NCI-H2196 treated with DMSO at 0.1 percent for 48 hours (cell line): ENCODE measurements around the gene PSEN2.
"Not testable (repeated sequence)": the region's sequence is repeated elsewhere in the genome, so short reads cannot be mapped to it uniquely, and the experiment has no call there.

Experiments
- DNase-seq: peaks from one replicate; lab custom pipeline; 2025; ENCODE audit not compliant: unreplicated experiment; lab: John Stamatoyannopoulos, UW

Gene PSEN2

DNA sequence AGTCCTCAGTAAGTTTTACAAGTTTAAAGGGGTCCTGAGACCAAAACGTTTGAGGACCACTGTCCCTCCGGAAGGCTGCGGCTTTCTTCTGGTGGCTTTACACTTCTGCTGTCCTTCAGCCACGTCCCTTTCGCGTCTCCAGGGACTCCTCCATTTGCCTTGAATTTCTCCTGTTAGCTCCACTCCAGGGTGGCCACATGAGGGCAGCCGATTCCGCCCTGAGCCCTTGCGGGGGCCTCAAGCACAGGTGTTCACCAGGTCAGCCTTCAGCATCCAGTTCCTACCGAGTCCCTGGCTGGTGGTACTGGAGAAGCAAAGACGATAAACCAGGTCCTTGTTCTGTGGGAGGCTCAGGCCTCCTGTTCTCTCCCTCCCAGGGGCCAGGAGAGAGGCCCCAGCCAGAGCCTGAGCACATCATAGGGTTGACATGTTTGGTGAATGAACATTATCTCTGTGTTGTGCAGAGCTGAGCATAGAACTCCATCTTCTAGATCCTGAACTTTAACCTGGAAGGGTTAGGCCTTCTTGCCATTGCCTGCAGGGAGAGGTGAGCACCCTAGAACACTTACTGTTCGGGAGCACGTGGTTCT lies 42.3 kb downstream of the PSEN2 start:
- DNase-seq = no peak

DNA sequence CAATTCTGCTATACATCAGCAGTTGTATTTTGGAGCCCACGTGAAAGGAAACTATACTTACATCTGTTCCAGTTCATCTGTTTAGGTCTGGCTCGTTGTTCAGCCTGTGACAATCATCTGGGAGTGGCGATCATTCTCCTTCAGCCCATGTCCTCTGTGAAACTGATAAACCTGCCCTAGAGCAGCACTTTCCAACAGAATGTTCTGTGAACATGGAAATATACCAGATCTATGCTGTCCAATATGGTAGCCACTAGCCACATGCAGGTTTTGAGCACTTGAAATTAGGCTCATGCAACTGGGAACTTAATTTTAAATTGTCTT lies 45.2 kb downstream of the PSEN2 start:
- DNase-seq = no peak

DNA sequence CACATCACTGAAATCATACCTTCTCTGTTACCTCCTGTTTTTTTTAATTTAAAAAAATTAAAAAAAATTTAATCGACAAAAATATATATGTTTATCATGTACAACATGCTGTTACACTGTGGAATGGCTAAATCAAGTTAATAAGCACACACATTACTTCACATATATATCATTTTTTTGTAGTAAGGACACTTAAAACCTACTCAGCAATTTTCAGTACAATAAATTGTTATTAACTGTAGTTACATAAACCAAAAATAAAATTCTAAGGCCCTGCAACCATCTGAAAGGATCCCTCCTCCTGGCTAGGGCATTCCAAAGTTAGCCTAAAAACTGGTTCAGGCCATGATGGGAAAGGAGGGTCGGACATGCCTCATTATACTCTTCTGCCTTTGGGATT lies 46.1 kb downstream of the PSEN2 start:
- no peak for DNase-seq

DNA sequence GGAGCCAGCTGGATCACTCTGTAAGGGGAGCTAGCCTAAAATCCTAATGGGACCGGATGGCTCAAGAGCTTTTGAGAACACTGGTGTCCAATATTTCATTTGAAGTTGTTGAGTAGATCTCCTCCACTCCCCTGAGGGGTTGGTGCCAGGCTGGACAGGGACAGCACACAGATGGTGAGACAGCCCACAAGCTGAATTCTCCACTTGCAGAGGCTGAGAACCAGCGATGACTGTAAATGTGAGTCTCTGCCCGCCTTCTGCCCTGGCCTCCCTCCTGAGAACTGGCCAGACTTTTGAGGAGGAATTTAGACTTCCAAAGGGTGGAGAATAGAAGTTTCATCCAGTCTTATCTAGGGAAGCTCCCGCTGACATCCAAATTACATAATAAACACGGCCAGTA lies 49.2 kb downstream of the PSEN2 start:
- DNase-seq = no peak

DNA sequence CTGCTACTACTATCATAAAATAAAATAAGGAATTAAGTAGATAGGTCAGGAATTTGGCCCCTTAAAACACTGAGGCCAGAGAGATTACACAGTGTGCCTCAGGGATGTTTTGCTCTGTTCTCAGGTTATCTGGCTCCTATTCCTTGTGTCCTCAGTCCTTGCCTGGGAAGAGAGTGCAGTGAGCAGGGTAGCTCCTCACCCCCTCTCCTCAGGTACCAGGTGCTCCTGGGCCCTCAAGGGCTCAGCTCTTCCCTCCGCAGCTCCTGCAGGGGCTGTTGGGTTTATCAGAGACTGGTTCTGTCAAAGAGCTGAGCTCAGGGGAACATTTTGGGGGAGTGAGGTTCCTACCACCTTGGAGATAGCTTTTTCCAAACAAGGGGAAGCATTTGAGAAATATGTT lies 49.6 kb downstream of the PSEN2 start:
- no peak for DNase-seq

DNA sequence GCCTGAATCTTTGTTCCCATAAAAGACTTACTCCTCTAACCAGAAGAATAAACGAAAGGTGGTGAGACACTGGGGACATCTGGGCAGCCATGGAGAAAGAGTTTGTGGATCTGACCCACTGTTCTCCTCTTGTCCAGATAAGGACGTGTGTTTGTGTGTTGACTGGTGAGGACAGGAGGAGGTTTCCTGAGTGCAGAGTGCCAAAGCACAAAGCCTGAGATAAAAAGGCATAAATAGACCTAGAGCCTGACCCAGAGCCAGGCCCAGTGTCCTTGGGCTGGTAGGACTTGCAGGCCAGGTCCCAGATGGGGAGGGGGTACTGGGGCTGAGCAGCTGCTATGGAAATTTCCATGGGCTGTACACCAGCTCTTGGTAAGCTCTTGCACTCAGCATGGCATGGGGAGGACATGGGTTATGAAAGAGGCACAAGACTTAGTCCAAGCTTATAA lies 50.1 kb downstream of the PSEN2 start:
- DNase-seq = no peak

DNA sequence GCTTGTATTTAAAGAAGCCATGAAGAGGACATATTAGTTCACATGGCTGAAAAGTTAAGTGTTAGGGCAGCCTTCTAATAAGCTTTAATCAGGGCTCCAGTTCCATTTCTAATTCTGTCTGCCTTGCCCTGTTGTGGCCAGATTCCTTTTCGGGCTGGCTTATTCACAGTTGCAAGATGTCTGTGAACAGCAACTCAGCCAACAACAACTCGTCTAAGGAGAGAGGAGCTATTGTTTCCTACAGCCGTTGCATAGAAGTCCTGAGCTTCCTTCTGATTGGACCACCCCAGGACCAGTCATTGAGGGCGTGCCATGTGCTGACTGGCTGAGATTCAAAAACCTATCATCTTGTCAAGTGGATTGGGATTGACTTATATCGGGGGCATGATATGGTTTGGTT lies 51.1 kb downstream of the PSEN2 start:
- no peak for DNase-seq

DNA sequence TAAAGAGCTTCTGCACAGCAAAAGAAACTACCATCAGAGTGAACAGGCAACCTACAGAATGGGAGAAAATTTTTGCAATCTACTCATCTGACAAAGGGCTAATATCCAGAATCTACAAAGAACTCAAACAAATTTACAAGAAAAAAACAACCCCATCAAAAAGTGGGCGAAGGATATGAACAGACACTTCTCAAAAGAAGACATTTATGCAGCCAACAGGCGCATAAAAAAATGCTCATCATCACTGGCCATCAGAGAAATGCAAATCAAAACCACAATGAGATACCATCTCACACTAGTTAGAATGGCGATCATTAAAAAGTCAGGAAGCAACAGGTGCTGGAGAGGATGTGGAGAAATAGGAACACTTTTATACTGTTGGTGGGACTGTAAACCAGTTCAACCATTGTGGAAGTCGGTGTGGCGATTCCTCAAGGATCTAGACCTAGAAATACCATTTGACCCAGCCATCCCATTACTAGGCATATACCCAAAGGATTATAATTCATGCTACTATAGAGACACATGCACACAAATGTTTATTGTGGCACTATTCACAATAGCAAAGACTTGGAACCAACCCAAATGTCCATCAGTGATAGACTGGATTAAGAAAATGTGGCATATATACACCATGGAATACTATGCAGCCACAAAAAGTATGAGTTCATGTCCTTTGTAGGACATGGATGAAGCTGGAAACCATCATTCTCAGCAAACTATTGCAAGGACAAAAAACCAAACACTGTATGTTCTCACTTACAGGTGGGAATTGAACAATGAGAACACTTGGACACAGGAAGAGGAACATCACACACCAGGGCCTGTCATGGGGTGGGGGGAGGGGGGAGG lies 59.1 kb downstream of the PSEN2 start:
- not testable (repeated sequence) for DNase-seq

DNA sequence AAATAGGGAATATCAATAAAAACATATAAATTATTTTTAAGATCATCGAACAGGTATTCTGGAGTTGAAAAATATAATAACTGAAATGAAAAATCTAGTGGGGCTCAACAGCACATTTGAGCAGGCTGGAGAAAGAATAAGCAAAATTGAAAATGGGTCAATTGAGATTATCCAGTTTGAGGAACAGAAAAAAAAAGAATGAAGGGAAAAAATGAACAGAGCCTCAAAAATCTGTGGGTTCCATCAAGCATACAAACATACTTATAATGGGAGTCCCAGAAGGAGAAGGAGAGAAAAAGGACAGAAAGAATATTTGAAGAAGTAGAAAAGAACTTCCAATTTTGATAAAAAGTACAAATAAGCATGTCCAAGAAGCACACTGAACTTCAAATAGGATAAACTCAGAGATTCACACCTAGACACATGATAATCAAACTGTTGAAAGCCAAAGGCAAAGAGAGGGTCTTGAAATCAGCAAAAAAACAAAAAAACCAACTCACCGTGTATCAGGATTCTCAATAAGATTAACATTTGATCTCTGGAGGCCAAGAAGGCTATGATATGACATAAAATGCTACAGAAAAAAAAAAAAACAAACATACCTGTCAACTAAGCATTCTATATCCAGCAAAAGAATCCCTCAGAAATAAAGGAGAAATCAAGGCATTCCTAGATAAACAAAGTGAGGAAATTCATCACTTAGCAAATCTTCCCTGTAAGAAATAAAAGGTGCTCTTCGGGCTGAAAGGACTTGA lies 64.2 kb downstream of the PSEN2 start:
- DNase-seq = no peak

DNA sequence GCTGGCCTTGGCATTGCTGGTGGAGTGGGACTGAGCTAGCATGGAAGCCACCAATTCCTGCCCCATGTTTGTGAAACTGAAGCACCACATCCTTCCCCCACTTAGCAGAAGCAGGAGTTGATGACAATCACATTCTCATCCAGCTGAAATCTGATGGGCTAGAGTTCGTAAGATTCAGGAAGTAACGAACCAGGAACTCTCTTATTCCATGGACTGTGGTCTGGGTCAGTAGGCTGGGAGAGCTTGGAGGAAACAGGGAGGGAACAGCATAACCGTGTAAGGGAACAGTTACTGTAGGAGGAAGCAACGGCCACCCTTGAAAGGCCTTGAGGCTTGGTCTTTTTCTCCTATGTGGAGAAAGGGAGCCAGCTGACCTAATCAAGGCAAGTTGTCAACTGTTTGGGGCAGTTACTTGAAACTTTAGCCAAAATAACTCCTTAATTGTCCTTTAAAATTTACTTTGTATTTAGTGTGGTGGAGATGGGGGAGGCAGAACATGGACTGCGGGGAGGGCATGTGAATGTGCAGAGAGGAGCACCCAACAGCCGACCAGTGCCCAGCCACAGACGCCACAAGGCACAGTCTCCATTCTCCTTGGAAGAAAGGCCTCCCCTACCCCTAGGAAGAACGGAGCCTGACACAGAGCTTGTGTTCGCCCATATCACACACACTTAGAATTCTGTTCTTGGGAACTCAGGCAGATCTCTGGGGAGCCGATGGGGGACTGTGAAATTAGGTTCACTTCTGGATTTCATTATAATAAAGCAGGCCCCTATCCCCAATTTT lies 67.7 kb downstream of the PSEN2 start:
- DNase-seq = no peak

DNA sequence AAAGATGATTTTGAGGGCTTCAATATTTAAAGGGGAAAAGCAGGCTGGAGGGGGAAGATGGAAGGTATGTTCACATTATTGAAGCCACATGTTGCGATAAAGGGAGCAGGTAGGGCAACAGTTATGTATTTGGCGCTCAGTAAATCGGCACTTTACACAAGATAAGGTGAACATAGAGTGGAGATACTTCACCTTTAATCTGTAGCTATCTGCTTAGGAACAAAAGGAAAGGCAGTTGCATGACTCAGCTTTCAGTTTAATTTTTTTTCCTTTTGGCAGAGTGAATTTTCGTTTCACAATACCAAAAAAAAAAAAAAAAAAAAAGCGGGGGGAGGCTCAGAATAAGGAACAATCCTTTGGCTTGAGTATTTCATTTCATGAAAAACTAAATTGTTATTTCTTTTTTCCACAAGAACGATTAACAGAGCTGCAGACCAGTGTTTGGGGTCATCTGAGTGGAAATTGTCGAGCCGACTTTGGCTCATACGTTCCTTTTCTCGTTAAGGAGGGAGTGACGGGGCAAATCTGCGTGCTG lies 68.6 kb downstream of the PSEN2 start:
- no peak for DNase-seq

DNA sequence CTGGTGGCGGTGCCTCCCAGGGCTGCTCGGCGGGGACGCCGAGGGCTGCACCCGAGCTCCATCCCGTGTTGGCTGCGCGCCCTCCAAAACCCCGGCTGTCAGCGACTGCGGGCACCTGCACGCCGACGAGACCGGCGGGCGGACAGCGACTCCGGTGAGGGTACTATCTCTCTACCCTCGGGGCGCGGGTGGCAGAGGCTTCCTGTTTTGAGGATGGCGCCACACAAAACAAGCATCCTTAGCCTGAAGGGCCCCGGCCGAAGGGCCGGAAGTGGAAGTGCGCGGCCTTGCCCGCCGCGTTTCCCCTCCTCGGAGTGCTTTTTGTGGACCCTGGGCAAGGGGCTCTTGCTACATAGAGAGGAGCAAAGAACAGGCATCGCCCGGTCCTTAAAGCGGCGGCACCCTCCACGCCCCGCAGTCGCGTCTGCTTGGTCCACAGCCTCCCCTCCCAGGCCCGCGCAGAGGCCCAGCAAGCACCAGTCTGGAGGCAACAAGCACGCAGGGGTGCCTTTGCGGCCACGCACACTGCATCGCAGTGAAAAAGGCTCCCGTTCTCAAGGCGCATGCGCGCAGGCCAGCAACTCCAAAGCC lies 69.1 kb downstream of the PSEN2 start:
- DNase-seq = no peak

DNA sequence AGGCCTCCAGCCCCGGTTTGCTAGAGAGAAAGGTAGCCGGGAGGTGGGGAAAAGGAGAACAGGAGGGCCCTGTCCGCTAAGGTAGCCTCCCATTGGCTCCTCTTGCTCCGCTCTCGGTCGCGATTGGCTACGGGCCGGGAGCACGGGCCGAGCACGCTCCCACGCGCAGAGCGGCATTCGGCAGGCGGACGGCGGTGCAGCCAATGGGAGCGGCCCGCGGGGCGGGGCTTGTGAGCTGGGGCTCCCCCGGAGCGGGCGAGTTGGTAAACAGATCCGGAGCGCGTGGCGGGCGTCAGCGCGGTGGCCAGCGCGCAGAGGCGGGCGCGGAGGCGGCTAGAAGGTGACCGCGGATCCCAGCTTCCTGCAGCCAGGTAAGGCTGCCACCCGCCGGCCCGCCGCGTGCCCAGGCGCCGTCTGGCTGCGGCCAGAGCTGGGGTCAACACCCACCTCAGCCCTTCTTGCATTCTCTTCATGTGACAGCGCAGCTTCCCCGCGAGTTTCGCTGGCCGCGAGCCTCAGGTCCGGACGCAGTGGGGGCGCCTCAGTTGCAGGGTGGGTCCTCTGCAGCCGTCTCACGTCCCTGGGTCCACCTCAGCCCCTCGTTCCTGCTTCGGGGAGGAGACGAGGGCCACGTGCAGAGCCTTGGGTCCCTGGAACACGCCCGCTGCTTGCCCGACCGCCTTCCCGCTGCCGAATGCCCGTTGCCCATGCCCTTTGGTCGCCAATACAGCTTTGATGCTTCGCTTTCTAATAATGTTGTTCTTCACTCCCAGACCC lies 69.8 kb downstream of the PSEN2 start, which contains the start of gene COQ8A:
TSS of gene COQ8A (plus strand) at position 266 of the 777 bp plus-strand sequence. CDS start 21,092 bp downstream, outside the sequence.
- DNase-seq = peak; percentile 99

DNA sequence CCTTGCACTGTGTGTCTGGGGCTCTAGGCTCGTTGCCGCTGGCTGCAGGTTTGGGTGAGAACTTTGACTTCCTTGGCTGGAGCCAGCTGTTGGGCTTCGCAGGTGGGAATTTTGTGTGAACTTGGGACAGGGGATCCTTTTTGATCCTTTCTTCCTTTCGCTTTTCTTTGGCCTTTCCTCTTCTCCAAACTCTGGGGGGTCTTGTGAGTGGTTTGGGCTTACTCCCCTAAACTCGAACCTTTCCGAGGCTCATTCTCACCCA lies 70.3 kb downstream of the PSEN2 start:
- DNase-seq = no peak

DNA sequence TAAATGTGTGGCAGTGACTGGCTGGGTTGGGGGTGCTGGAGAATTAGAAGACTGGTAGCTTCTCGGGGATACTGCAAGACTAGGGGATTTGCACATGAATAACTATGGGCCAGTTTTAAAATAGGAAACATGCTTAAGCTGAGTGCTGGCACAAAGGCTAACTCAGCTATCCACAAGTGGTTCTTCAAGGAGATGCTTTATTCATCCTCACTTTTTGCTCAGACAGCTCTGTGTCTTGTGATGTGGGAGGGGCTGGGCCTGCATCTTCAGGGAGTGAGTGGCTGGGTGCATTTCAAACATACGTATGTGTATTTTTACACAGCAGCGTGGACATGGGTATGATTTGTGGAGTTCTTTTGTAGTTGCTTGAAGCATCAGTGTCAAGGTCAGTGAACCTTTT lies 72.0 kb downstream of the PSEN2 start:
- no peak for DNase-seq

DNA sequence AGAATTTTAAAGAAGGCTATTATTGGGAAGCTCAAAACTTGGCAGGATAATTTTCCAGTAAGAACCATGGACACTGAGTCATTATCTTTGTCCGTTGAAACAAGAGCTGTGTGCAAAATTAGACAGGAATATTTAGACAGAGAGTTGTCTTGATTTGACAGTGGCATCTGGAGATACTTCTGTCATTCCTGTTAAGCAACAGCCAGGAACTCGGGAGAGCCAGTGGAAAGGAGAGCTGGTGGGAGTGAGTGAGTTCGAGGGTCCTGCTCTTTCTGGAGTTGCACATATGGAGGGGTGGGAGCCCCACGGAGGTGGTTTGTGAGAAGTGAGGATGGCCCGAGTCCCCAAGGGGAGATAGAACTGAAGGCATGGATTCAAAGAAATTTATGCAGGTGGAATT lies 72.7 kb downstream of the PSEN2 start:
- DNase-seq = no peak

DNA sequence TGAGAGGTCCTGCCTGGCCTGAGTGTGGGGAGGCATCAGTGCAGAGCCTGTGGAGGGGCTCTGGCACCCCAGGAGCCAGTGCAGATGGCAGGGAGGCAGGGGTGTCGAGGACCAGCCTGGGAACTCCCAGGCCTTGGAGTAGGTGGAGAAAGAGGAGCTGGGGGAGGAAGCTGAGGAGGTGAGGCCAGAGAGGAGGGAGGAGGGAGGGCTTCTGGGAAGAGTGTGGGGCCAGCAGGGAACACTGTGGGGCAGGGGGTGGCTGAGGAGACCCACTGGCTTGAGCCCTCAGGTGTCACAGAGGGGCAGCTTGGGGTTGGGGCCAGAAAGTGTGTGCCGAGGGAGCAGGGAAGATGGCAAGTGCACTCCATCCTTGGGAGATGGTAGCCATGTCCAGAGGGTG lies 73.5 kb downstream of the PSEN2 start:
- no peak for DNase-seq

DNA sequence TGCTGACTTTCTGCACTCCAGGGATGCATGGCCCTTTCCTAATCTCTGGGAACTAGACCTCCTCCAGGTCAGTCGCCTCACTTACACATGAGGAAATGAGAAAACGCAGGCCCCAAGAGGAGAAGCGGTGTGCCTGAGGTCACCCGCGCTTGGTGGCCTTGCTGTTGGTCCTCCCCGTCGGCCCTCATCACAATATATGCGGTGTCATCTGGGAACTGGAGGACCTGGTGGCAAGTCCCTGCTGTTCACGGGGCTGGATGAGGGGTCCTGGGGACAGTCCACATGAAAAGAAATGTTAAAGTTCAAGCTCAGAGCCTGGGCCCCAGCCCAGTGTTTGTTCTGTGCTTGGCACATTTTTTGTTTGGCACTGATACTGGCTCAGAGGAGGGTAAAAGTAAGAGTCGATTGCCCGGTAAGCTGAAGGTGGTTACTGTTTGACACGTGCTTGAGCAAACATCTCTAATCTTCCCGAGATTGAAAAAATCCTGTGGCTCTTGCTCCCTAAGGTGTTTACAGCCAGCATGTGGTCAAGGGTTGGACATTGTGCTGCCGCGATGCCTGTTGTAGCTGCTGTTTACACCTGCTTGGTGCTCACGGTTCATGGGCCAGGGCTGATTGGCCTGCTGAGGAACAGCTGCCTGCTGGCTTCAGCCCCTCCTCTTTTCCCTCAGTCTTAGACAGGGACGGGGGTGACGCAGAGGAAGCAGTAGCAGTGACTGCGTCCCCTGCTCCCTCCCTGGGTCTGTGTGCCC lies 74.9 kb downstream of the PSEN2 start:
- DNase-seq = peak; percentile 49
